Fibroblast of upper back skin (primary cell): ENCODE measurements around the gene PAQR9.

ENCODE experiments used
- DNase-seq: peaks from one replicate; pipeline ENCODE4 v3.0.0-alpha.2; 2013

The PAQR9 gene

GRCh38 chr3:142913432-142913831 is 50.0 kb downstream of the PAQR9 start:
- DNase-seq = no peak

GRCh38 chr3:142912402-142913172 is 50.9 kb downstream of the PAQR9 start:
- no peak for DNase-seq
